ENCODE measurements around the gene WDR82.

- TF ChIP-seq CTCF (IDR thresholded peaks at IDR 0.05) (no peak), POLR2A (IDR thresholded peaks at IDR 0.05) (no peak), POLR2AphosphoS5 (IDR thresholded peaks at IDR 0.05) (no peak)
These were observed 34.8 kb upstream of the WDR82 start for GRCh38 chr3:52313188-52313773.
